Measurements from ENCODE around the gene ECT2L. TPM values are rescaled to one million over a fixed set of nuclear protein-coding genes. Genes with fewer than 3 reads are reported as not detected.

The ECT2L gene
- total RNA-seq, 6 experiments from 2014 or later: not detected

DNA sequence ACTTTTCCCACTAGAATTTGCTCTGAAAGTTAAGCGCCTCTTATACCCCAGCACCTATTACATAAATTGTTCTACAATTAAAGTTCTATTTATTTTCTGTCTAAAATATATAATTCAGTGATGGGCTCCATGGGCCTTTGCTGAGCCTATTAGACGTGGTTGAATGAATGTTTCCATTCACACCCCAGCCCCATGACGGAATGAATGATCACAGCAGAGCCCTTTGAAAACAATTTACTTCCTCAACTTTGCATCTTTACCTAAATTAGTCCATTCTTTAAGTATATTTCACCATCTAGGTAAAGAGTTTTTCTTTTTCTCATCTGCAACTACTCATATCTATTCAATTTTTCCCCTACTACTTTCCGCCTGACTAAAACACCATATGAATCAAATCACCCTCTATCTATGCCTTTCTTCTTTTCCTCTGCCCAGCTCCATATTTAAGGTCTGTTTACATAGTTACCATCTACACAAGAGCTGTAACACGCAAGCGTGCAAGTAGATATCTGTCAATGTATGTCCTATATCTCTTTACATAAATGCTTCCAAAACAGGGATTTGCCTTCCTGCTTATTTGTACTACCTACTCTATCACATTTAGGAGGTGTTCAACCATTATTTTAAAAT lies 69.7 kb downstream of the ECT2L start:
- intact Hi-C loops (cut with DNase I): no loop called here
- Histone ChIP-seq H3K27ac (no peak overlapping the region), H3K9me3 (no peaks in the 10 kb centered on the region), H3K27me3 (no peaks in the 10 kb centered on the region), H3K4me3 (no peak overlapping the region), H3K36me3 (no peaks in the 10 kb centered on the region), H3K4me1 (no peaks in the 10 kb centered on the region)
- DNase-seq: no peak
- no peak for ATAC-seq
- TF ChIP-seq, protein P1, sequence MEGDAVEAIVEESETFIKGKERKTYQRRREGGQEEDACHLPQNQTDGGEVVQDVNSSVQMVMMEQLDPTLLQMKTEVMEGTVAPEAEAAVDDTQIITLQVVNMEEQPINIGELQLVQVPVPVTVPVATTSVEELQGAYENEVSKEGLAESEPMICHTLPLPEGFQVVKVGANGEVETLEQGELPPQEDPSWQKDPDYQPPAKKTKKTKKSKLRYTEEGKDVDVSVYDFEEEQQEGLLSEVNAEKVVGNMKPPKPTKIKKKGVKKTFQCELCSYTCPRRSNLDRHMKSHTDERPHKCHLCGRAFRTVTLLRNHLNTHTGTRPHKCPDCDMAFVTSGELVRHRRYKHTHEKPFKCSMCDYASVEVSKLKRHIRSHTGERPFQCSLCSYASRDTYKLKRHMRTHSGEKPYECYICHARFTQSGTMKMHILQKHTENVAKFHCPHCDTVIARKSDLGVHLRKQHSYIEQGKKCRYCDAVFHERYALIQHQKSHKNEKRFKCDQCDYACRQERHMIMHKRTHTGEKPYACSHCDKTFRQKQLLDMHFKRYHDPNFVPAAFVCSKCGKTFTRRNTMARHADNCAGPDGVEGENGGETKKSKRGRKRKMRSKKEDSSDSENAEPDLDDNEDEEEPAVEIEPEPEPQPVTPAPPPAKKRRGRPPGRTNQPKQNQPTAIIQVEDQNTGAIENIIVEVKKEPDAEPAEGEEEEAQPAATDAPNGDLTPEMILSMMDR (IDR thresholded peaks at IDR 0.05): no peak
- no peak for TF ChIP-seq POLR2A (IDR thresholded peaks at IDR 0.05)
- WGBS (ENCODE audit: insufficient coverage, low coverage, low lambda C conversion rate, missing lambda C conversion rate): 87% methylated on average over 6 of the region's 6 CpGs

DNA sequence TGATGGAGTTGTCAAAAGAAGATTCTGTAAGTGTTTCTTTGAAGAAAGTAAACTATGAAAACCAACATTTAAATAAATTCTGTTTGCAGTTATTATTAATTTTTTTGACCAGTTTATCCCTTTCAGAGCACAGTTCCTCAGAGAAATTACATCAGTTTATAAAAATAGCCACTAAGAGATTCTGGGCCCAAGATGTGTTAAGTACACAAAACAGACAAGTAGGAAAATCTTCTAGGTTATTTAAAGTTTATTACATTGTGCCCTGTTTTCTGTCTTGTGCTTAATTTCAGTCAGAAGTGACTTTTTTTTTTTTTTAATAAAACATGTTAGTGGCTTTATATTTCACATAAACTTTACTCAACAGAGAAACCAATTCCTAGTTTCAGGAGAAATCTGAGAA lies 72.3 kb downstream of the ECT2L start:
- TF ChIP-seq POLR2A (IDR thresholded peaks at IDR 0.05): no peak
- TF ChIP-seq, protein P1 (IDR thresholded peaks at IDR 0.05): no peak
- Histone ChIP-seq H3K27me3 (no peaks in the 10 kb centered on the region), H3K4me3 (no peak overlapping the region), H3K4me1 (no peaks in the 10 kb centered on the region), H3K27ac (no peak overlapping the region), H3K36me3 (no peaks in the 10 kb centered on the region), H3K9me3 (no peaks in the 10 kb centered on the region)
- DNase-seq (no peak), ATAC-seq (no peak)
- intact Hi-C loops (cut with DNase I): no loop called here

DNA sequence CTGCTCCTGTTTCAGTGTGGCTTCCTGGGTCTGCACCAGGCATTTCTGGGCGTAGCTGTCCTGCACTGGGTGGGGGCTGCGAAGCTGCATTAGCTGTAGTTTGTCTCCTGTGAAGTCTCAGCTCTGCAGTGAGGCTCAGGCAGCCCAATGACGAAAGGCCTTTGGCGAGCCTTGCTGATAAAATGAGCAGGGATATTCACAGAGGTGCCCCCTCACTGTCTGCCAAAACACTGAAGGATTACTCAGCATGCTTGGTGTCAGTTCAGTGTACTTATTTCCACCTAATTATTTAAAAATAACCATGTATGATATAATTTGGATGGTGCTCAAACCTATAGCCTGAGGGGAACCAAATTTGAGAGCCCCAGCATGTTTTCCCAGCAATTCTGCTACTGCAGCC lies 73.5 kb downstream of the ECT2L start:
- Histone ChIP-seq H3K27me3 (no peaks in the 10 kb centered on the region), H3K36me3 (no peaks in the 10 kb centered on the region), H3K4me3 (no peak overlapping the region), H3K9me3 (peaks cover 0 to 3% (median 0%) of the 10 kb centered on the region in 4 donors), H3K4me1 (no peaks in the 10 kb centered on the region), H3K27ac (no peak overlapping the region)
- WGBS (ENCODE audit: insufficient coverage, low coverage, low lambda C conversion rate, missing lambda C conversion rate): 79% methylated on average over 4 of the region's 4 CpGs
- no peak for TF ChIP-seq POLR2A (IDR thresholded peaks at IDR 0.05)
- TF ChIP-seq, protein P1 (IDR thresholded peaks at IDR 0.05): no peak
- ATAC-seq: no peak
- no peak for DNase-seq
- intact Hi-C loops (cut with DNase I): no loop called here

DNA sequence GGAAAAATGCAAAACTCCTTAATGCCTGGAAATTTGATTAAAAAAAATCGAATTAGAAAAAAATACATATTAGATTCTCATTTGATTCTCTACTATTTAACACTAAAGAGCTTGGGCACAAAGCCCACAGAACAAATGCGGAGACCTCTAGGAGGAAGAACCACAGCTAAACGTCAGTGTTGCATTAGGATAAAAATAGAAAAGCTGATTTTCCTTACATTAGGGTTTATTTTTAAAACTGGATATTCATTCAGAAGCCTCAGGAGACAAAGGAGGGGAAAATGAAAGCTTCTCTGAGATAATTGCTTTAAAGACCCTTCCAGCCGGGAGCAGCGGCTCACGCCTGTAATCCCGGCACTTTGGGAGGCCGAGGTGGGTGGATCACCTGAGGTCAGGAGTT lies 77.3 kb downstream of the ECT2L start:
- intact Hi-C loops (cut with DNase I): no loop called here
- TF ChIP-seq, protein P1 (IDR thresholded peaks at IDR 0.05): no peak
- TF ChIP-seq POLR2A (IDR thresholded peaks at IDR 0.05): no peak
- ATAC-seq: no peak
- Histone ChIP-seq H3K36me3 (no peaks in the 10 kb centered on the region), H3K4me3 (no peak overlapping the region), H3K27ac (no peak overlapping the region), H3K27me3 (no peaks in the 10 kb centered on the region), H3K4me1 (no peaks in the 10 kb centered on the region), H3K9me3 (peaks cover 0 to 3% (median 0%) of the 10 kb centered on the region in 4 donors)
- no peak for DNase-seq
- 72% methylated on average over 8 of the region's 8 CpGs for WGBS (ENCODE audit: insufficient coverage, low coverage, low lambda C conversion rate, missing lambda C conversion rate)
